ENCODE data around the gene AFF3. TPM values are rescaled to one million over a fixed set of nuclear protein-coding genes. Genes with fewer than 3 reads are reported as not detected.

Gene AFF3
- total and polyA plus RNA-seq, 10 donors: 6.0 to 92.2 (median 64.0) TPM

GRCh38 chr2:100186126-100186525, 43.7 kb upstream of the AFF3 start:
- Histone ChIP-seq H3K4me1 (peaks cover 0 to 19% (median 5%) of the 10 kb centered on the region in 6 donors), H3K27ac (no peak overlapping the region), H3K4me3 (no peak overlapping the region), H3K27me3 (replicated peaks in 1 of 7) (no peaks in the 10 kb centered on the region), H3K36me3 (no peaks in the 10 kb centered on the region), H3K9me3 (no peaks in the 10 kb centered on the region)
- WGBS, 5 donors: 81 to 95% (median 91%) methylated on average over 8 of the region's 8 CpGs
- DNase-seq: no peak
- TF ChIP-seq CTCF (IDR thresholded peaks at IDR 0.05 in 8 of 11, conservative IDR thresholded peaks at IDR 0.05 in 3 of 11): no peak
- TF ChIP-seq POLR2AphosphoS5 (IDR thresholded peaks at IDR 0.05): no peak
- no peak for TF ChIP-seq POLR2A (IDR thresholded peaks at IDR 0.05)
- intact Hi-C loops (cut with DNase I; ENCODE audit: low total_unique reads): no loop called here

- no peak overlapping the region for H3K4me3 ChIP-seq
- H3K36me3 ChIP-seq: no peaks in the 10 kb centered on the region
- no peaks in the 10 kb centered on the region for H3K9me3 ChIP-seq
- WGBS, 5 donors: 86 to 96% (median 88%) methylated on average over 5 of the region's 5 CpGs
- H3K27ac ChIP-seq: no peak overlapping the region
- no peaks in the 10 kb centered on the region for H3K27me3 ChIP-seq (replicated peaks in 1 of 7)
- intact Hi-C loops (cut with DNase I; ENCODE audit: low total_unique reads): no loop called here
- H3K4me1 ChIP-seq: peaks cover 0 to 19% (median 5%) of the 10 kb centered on the region in 6 donors
- no peak for TF ChIP-seq CTCF (IDR thresholded peaks at IDR 0.05 in 8 of 11, conservative IDR thresholded peaks at IDR 0.05 in 3 of 11)
- TF ChIP-seq POLR2AphosphoS5 (IDR thresholded peaks at IDR 0.05): no peak
- no peak for TF ChIP-seq POLR2A (IDR thresholded peaks at IDR 0.05)
- no peak for DNase-seq
Measured at GRCh38 chr2:100185516-100185915, 43.1 kb upstream of the AFF3 start.

- H3K36me3 ChIP-seq: no peaks in the 10 kb centered on the region
- no peak for DNase-seq
- no peaks in the 10 kb centered on the region for H3K27me3 ChIP-seq (replicated peaks in 1 of 7)
- H3K4me1 ChIP-seq: peaks cover 0 to 19% (median 5%) of the 10 kb centered on the region in 6 donors
- intact Hi-C loops (cut with DNase I; ENCODE audit: low total_unique reads): no loop called here
- no peak for TF ChIP-seq POLR2A (IDR thresholded peaks at IDR 0.05)
- no peak for TF ChIP-seq POLR2AphosphoS5 (IDR thresholded peaks at IDR 0.05)
- no peak for TF ChIP-seq CTCF (IDR thresholded peaks at IDR 0.05 in 8 of 11, conservative IDR thresholded peaks at IDR 0.05 in 3 of 11)
- H3K27ac ChIP-seq: no peak overlapping the region
- no peaks in the 10 kb centered on the region for H3K9me3 ChIP-seq
- WGBS, 5 donors: 82 to 90% (median 87%) methylated on average over 3 of the region's 3 CpGs
- H3K4me3 ChIP-seq: no peak overlapping the region
Measured at GRCh38 chr2:100185105-100185504, 42.7 kb upstream of the AFF3 start.

- intact Hi-C loops (cut with DNase I; ENCODE audit: low total_unique reads): no loop called here
Measured at GRCh38 chr2:100184055-100184737, 41.8 kb upstream of the AFF3 start.

More at GRCh38 chr2:100184055-100184737, 41.8 kb upstream of the AFF3 start:
- WGBS, 5 donors: 63 to 78% (median 70%) methylated on average over 4 of the region's 4 CpGs
- no peak overlapping the region for H3K4me3 ChIP-seq
- no peaks in the 10 kb centered on the region for H3K27me3 ChIP-seq (replicated peaks in 1 of 7)
- H3K36me3 ChIP-seq: no peaks in the 10 kb centered on the region
- no peak for TF ChIP-seq CTCF (IDR thresholded peaks at IDR 0.05 in 8 of 11, conservative IDR thresholded peaks at IDR 0.05 in 3 of 11)
- TF ChIP-seq POLR2AphosphoS5 (IDR thresholded peaks at IDR 0.05): no peak
- no peak for TF ChIP-seq POLR2A (IDR thresholded peaks at IDR 0.05)
- H3K9me3 ChIP-seq: no peaks in the 10 kb centered on the region
- peaks cover 0 to 19% (median 5%) of the 10 kb centered on the region in 6 donors for H3K4me1 ChIP-seq
- H3K27ac ChIP-seq: no peak overlapping the region
- DNase-seq: no peak

All from spleen (tissue), 11 donors.